Activated CD4-positive, alpha-beta T cell treated with anti-CD3 and anti-CD28 coated beads for 36 hours (primary cell): Measurements from ENCODE around the gene CPNE6. TPM values are rescaled to one million over a fixed set of nuclear protein-coding genes. Genes with fewer than 3 reads are reported as not detected.
"Not testable (repeated sequence)": the region's sequence is repeated elsewhere in the genome, so short reads cannot be mapped to it uniquely, and the experiment has no call there.

Source experiments
- ATAC-seq: fragments of 200-7000 bp; cut with Tn5 transposase; one replicate; pipeline ENCODE4 v1.10.0; 2021; ENCODE audit warnings: mild to moderate bottlenecking, moderate library complexity
- CTCF ChIA-PET: fragments of 350-600 bp; sonication (Branson Sonifier 250); formaldehyde crosslinking; loops from one replicate; lab custom pipeline; 2021; ENCODE audit warnings: antibody characterized with exemption; lab: Charles Lee
- POLR2A ChIA-PET: fragments of 350-600 bp; sonication (Branson Sonifier 250); formaldehyde crosslinking; loops from one replicate; lab custom pipeline; 2021; ENCODE audit warnings: antibody characterized with exemption, inconsistent platforms; lab: Charles Lee
- DNase-seq: peaks from one replicate; pipeline ENCODE4 v3.0.0-alpha.2; 2020
- H3K27ac Mint-ChIP-seq: one replicate; pipeline ENCODE4 v1.8.0; 2021; ENCODE audit warnings: mixed read lengths
- H3K27me3 Mint-ChIP-seq: one replicate; pipeline ENCODE4 v1.8.0; 2021; ENCODE audit warnings: mixed read lengths
- H3K36me3 Mint-ChIP-seq: one replicate; pipeline ENCODE4 v1.8.0; 2021; ENCODE audit warnings: low read depth, mixed read lengths
- H3K4me1 Mint-ChIP-seq: one replicate; pipeline ENCODE4 v1.8.0; 2021; ENCODE audit warnings: mixed read lengths
- H3K4me3 Mint-ChIP-seq: one replicate; pipeline ENCODE4 v1.8.0; 2021; ENCODE audit warnings: mild to moderate bottlenecking, moderate library complexity, mixed read lengths
- H3K9me3 Mint-ChIP-seq: one replicate; pipeline ENCODE4 v1.8.0; 2021; ENCODE audit warnings: low read depth, mixed read lengths
- intact Hi-C, 2 experiments: fragments of 100-400 bp; cut with DNase I in 1 of 2; cut with micrococcal nuclease in 1 of 2; formaldehyde crosslinking; loops; one replicate each; pipeline versions ENCODE4 v1.14.2 to v1.15.1; 2022 to 2024; cut with DNase I, micrococcal nuclease
- total RNA-seq, 2 experiments: library from RNA; stranded (reverse); gene quantifications; one replicate each; pipeline ENCODE4 v1.2.3, GENCODE V29; 2021

The CPNE6 gene
- total RNA-seq, 2 experiments from 2014 or later, result not detected

DNA sequence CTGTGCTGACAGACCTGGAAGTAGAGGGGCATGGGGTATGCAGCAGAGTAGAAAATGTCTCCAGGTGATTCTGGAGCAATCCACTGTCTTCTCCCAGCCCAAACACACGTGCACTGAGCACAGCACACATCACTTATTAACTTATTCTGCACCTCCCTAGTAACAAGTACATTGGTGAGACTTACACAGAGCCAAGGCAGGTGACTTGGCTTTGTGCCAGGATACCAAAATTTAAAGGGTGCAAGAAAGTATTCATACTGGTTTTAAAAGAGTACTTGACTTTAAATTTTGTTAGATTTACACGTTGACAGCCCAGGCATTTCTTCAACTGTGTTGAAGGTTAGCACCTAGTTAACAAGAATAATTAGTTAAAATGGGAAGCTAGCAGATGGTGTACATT is 30.7 kb upstream of the CPNE6 start:
- ATAC-seq (no peak), DNase-seq (no peak)
- ChIA-PET CTCF (no interaction called here), POLR2A (no interaction called here)
- Mint-ChIP-seq H3K27ac (no peak overlapping the region), H3K27me3 (no peaks in the 10 kb centered on the region), H3K4me3 (no peak overlapping the region), H3K4me1 (peaks cover 10% of the 10 kb centered on the region), H3K9me3 (no peaks in the 10 kb centered on the region), H3K36me3 (no peaks in the 10 kb centered on the region)
- intact Hi-C loops, result no loop called here

DNA sequence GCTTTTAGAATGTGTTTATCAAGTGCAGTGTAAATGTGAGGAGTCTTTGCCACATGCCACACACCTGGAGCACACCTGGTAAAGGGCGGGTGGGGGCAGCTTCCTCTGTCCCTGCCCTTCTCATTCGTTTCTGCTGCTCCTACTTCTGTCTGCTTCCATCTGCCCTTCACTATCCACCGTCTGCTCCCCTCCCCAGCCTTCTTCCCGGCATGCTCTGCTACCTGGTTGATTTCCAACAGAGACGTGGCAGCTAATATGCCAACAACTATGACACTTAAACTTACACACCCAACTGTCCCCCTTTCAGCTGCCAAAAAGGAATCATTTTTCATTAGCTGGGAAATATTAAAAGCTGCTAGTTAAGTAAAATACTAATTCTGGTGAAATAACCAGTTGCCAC is 28.6 kb upstream of the CPNE6 start:
- H3K9me3 Mint-ChIP-seq, result no peaks in the 10 kb centered on the region
- ChIA-PET CTCF (interaction anchor here (1.1 to 2.2 kb wide), 4 partner anchors 12 to 254 kb away, joined by 3 to 8 read pairs (median 4); no protein-coding TSS in a partner anchor), POLR2A (no interaction called here)
- no peaks in the 10 kb centered on the region for H3K4me1 Mint-ChIP-seq
- H3K27ac Mint-ChIP-seq, result no peak overlapping the region
- DNase-seq, result no peak
- H3K27me3 Mint-ChIP-seq, result no peaks in the 10 kb centered on the region
- no peak for ATAC-seq
- no peaks in the 10 kb centered on the region for H3K36me3 Mint-ChIP-seq
- intact Hi-C loops, result no loop called here
- H3K4me3 Mint-ChIP-seq, result no peak overlapping the region

DNA sequence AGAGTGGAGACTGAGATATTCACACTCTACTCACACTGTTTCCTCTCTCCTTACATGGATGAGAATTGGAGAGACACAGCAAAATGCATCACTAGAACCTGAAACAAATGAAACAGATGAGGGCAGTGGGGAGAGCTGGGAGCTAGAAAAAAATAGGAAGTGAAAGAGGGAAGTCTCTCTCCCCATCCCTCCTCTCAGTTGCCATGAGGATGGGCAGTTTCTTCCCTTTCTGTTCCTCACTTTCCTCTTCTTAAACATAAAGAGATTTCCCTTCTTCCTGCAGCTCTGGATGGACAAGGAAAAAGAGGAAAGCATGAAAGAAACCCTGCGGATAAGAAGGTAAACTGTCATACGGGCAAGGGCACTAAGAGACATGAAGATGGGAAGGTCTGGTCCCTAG is 22.4 kb upstream of the CPNE6 start:
- H3K27ac Mint-ChIP-seq, H3K4me3 Mint-ChIP-seq, POLR2A ChIA-PET, H3K36me3 Mint-ChIP-seq, ATAC-seq, DNase-seq, intact Hi-C loops, H3K9me3 Mint-ChIP-seq, H3K27me3 Mint-ChIP-seq: not testable (repeated sequence)
- CTCF ChIA-PET, result interaction anchor here (1.9 kb wide), 1 partner anchor 9 kb away, joined by 6 read pairs; no protein-coding TSS in a partner anchor
- H3K4me1 Mint-ChIP-seq, result peaks cover 19% of the 10 kb centered on the region

DNA sequence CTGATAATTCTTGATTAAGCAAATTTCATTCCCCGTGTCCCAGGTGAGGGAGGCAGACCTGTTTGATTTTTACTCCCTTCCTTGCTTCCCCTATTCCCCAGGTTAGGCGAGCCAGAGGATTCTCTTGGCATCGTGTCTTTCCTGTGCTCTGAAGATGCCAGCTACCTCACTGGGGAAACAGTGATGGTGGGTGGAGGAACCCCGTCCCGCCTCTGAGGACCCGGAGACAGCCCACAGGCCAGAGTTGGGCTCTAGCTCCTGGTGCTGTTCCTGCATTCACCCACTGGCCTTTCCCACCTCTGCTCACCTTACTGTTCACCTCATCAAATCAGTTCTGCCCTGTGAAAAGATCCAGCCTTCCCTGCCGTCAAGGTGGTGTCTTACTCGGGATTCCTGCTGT is 20.6 kb upstream of the CPNE6 start:
- H3K27me3 Mint-ChIP-seq, POLR2A ChIA-PET, H3K9me3 Mint-ChIP-seq, DNase-seq, CTCF ChIA-PET, H3K36me3 Mint-ChIP-seq, ATAC-seq: not testable (repeated sequence)
- Mint-ChIP-seq H3K4me1 (peaks cover 19% of the 10 kb centered on the region), H3K4me3 (peak overlapping the region; percentile 57), H3K27ac (peak overlapping the region; percentile 67)
- intact Hi-C loops, result loop anchor here in 1 of 2 experiments (1.0 to 5.0 kb wide), 3 partner anchors 14 to 247 kb away; partner anchors contain the start of genes DHRS1, NOP9 and RABGGTA

DNA sequence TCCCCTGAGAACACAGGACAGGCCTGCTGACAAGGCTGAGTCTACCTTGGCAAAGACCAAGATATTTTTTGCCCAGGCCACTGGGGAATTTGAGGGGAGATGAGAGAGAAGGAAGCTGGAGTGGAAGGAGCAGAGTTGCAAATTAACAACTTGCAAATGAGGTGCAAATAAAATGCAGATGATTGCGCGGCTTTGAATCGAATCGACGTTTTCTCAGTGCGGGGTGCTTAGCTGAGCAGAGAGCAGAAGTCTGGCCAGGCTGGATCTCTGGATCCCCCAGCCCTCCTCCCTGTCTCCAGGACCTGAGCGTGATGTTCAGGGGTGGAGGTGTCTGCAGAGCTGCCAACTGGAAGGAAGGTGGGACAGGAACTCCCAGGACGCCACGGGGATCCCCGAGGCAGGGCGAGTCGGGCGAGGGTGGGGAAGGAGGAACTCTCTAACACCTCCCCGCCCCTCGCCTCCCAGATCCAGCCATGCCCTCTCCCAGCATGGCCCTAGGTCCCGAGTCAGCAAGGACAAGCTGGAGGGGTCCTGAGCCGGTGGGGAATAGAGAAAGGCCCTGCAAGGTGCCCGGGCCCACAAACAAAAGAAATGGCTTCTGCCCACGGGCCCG is 20.1 kb upstream of the CPNE6 start:
- CTCF ChIA-PET, result interaction anchor here (0.5 to 2.4 kb wide), 6 partner anchors 29 to 100 kb away, joined by 3 to 6 read pairs (median 4); partner anchors contain the start of gene PSME1
- intact Hi-C loops, result loop anchor here in 1 of 2 experiments (1.0 to 5.0 kb wide), 3 partner anchors 15 to 246 kb away; partner anchors contain the start of genes DHRS1, NOP9 and RABGGTA
- no peak for ATAC-seq
- no peaks in the 10 kb centered on the region for H3K9me3 Mint-ChIP-seq
- peak overlapping the region; percentile 67 for H3K27ac Mint-ChIP-seq
- no peaks in the 10 kb centered on the region for H3K36me3 Mint-ChIP-seq
- no peak for DNase-seq
- peaks cover 8% of the 10 kb centered on the region for H3K27me3 Mint-ChIP-seq
- peaks cover 19% of the 10 kb centered on the region for H3K4me1 Mint-ChIP-seq
- peak overlapping the region; percentile 57 for H3K4me3 Mint-ChIP-seq
- POLR2A ChIA-PET, result no interaction called here

DNA sequence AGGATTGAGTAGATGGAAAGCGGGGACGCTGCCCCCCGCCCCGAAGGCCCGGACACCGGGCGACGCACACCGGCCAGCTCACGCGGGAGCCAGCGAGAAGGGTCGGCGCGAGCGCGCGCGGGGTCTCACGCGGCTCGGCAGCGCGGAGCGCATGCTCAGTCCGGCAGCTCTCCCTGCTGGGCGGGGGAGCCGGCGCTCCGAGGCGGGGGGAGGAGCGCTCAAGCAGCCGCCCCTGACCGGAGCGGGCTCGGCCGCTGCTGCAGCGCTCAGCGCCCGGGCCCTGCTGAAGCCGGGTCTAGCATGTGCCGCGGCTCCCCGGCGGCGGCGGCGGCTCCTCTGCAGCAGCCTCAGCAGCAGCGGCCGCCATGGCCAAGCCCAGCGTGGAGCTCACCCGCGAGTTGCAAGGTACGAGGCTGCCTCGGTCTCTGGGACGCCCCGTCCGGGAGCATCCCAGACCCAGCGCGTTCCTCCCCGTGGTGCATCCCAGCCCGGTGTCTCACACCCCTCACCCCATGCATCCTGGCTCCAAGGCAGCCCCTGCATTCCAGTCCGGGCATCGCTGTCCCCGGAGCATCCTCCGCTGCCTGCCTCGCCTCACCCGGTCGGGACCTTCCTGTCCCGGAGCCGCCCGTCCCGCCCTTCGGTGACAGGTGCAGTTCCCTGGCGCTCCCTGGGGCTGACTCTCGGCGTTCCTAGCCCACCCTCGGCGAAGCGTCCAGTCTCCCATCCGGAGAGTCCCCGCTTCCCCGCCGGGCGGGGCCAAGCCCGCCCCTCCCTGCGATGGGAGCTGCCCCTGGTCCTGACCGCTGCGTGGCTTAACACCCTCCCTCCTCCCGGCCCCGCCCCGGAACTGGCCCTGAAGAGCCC is 19.3 kb upstream of the CPNE6 start, which contains the start of gene CARMIL3:
TSS of gene CARMIL3 (plus strand) at position 221 of the 867 bp plus-strand sequence. CDS start at position 366, 145 bp downstream.
- Mint-ChIP-seq H3K36me3 (no peaks in the 10 kb centered on the region), H3K27me3 (peaks cover 8% of the 10 kb centered on the region), H3K4me3 (peak within 1 kb of the TSS; percentile 57), H3K9me3 (no peaks in the 10 kb centered on the region), H3K27ac (peak within 1 kb of the TSS; percentile 67), H3K4me1 (peaks cover 19% of the 10 kb centered on the region)
- intact Hi-C loops, result loop anchor here in 1 of 2 experiments (1.0 to 5.0 kb wide), 6 partner anchors 16 to 245 kb away; partner anchors contain the start of genes DCAF11, DHRS1, DHRS4L2 and NOP9
- ChIA-PET POLR2A (no interaction called here), CTCF (interaction anchor here (0.5 to 2.4 kb wide), 9 partner anchors 28 to 109 kb away, joined by 3 to 6 read pairs (median 3); partner anchors contain the start of genes IRF9 and PSME1)
- DNase-seq, result peak; percentile 77
- peak; percentile 57 for ATAC-seq

DNA sequence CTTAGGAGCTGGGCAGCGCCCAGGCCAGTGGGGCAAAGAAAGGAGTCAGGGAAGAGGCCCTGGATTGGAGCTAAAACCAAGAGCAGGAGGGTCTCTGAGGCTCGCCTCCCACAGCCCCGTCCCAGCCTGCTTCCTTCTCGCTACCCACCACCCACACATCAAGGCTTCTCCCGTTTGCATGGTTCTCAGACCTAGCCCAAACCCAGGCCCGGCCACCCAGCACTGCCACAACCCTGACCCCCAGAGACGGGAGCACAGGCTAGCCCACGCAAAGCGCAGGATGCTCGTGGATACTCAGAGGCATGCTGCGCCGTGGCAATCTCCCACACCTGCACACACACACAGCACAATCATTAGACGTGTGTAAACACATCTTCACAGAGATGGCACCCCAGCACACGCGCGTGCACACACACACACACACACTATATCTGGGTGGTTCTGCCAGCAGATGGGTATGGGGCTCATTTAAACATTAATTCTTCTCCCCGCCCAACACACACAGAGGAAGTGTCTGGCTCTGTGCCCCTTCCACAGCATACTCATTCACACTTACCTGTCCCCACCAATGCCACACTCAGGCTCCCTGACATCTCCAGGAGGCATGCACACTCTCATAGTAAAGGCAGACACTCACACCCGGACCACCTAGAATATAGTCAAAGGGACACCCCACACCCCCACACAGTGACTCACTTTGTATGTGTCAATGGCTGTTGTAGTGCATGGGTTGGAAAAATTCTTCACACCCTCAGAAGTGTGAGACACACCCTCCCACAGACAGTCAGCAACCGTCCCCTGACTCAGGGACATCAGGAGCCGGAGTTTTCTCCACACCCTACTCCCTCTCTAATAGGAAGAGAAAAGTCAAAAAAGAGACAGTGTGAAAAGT is 18.5 kb upstream of the CPNE6 start:
- DNase-seq, result peak; percentile 81
- H3K9me3 Mint-ChIP-seq, result no peaks in the 10 kb centered on the region
- ATAC-seq, result peak; percentile 87
- POLR2A ChIA-PET, result no interaction called here
- intact Hi-C loops, result loop anchor here in 1 of 2 experiments (1.0 to 5.0 kb wide), 6 partner anchors 18 to 244 kb away; partner anchors contain the start of genes CPNE6, DCAF11, DHRS1 and DHRS4L2
- H3K4me3 Mint-ChIP-seq, result peak overlapping the region; percentile 54
- peaks cover 19% of the 10 kb centered on the region for H3K4me1 Mint-ChIP-seq
- CTCF ChIA-PET, result interaction anchor here (0.9 to 6.6 kb wide), 7 partner anchors 28 to 108 kb away, joined by 3 to 124 read pairs (median 5); partner anchors contain the start of genes IRF9 and PCK2
- no peak overlapping the region for H3K27ac Mint-ChIP-seq
- no peaks in the 10 kb centered on the region for H3K36me3 Mint-ChIP-seq
- peaks cover 8% of the 10 kb centered on the region for H3K27me3 Mint-ChIP-seq

DNA sequence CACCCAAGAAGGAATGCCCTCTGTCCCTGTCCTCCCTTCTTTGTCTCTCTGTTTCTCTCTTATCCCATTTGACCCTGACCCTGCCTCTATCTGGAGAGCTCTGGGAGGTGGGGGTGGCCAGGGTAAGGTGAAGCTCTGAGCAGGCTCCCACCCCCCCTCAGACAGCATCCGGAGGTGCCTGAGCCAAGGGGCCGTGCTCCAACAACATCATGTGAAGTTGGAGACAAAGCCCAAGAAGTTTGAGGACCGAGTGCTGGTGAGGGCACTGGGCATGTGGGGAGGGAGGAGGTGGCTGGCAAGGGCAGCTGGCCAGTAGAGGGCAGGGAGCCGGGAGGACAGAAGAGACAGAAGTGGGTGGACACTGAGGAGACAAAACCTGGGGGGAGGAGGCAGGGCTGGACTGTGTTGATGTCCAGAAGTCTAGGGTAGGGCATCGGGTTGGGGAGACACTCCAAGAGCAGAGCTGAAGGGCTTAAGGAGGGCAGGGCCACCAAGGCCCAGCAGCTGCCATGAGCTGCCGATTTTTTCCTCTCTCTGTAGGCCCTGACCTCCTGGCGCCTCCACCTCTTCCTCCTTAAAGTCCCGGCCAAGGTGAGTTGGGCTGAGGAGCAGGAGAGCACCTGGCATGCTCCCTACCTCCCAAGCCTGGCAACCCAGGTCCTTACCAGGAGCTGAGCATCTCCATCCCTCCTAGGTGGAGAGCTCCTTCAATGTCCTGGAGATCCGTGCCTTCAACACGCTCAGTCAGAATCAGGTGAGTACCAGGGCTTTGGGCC is 17.6 kb upstream of the CPNE6 start:
- ChIA-PET POLR2A (interaction anchor here (0.6 kb wide), 1 partner anchor 40 kb away, joined by 3 read pairs; the partner anchor contains the start of gene PCK2), CTCF (interaction anchor here (0.8 to 6.6 kb wide), 5 partner anchors 27 to 229 kb away, joined by 3 to 124 read pairs (median 6); partner anchors contain the start of gene PCK2)
- Mint-ChIP-seq H3K27ac (no peak overlapping the region), H3K27me3 (peaks cover 8% of the 10 kb centered on the region), H3K4me3 (no peak overlapping the region), H3K4me1 (peaks cover 19% of the 10 kb centered on the region), H3K36me3 (no peaks in the 10 kb centered on the region), H3K9me3 (no peaks in the 10 kb centered on the region)
- intact Hi-C loops, result loop anchor here in 1 of 2 experiments (1.0 to 5.0 kb wide), 5 partner anchors 18 to 244 kb away; partner anchors contain the start of genes CPNE6, DHRS1, DHRS4L2 and NOP9
- ATAC-seq, result no peak
- DNase-seq, result no peak

DNA sequence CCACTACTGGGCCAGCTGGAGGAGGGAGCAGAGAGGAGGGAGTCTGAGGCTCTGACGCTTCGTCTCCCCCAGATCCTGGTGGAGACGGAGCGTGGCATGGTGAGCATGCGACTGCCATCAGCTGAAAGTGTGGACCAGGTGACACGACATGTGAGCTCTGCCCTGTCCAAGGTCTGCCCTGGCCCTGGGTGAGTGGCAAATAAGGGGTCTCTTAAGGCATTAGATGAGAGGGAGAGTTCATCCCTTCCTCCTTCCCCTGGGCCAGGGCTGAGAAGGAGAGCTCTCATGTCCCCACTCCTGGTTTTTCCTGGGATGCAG is 17.1 kb upstream of the CPNE6 start:
- intact Hi-C loops, result loop anchor here in 1 of 2 experiments (5.0 kb wide), 2 partner anchors 218 to 243 kb away; partner anchors contain the start of genes DHRS1, NOP9 and RABGGTA
- no peak overlapping the region for H3K27ac Mint-ChIP-seq
- ChIA-PET POLR2A (interaction anchor here (0.6 kb wide), 1 partner anchor 40 kb away, joined by 3 read pairs; the partner anchor contains the start of gene PCK2), CTCF (interaction anchor here (0.6 to 6.6 kb wide), 5 partner anchors 28 to 422 kb away, joined by 3 to 124 read pairs (median 3); partner anchors contain the start of gene PCK2)
- no peak for ATAC-seq
- DNase-seq, result no peak
- H3K36me3 Mint-ChIP-seq, result no peaks in the 10 kb centered on the region
- peaks cover 19% of the 10 kb centered on the region for H3K4me1 Mint-ChIP-seq
- no peak overlapping the region for H3K4me3 Mint-ChIP-seq
- H3K9me3 Mint-ChIP-seq, result no peaks in the 10 kb centered on the region
- H3K27me3 Mint-ChIP-seq, result peaks cover 8% of the 10 kb centered on the region
